SIG-M5 (cell line): ENCODE measurements around the gene ZNF532.

Source experiments
- DNase-seq: peaks from one replicate; lab custom pipeline; 2025; lab: John Stamatoyannopoulos, UW

The ZNF532 gene

DNA sequence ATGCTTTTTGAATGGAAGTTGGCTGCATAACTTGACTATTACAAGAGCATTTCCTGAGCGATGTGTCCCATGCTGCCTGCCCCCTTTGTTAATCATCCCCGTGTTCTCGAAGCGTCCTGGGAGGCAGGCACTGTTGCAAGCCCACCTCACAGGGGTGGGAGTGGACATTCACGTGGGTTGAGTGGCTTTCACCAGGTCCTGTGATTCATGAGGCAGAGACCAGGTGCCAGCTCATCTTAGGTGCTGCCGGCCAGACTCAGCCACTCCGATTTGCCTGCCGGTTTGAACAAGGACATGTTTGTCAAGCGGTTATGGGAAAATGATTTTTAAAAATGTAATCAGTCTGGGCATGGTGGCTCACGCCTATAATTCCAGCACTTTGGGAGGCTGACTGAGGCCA lies 112.5 kb downstream of the ZNF532 start:
- DNase-seq: no peak

DNA sequence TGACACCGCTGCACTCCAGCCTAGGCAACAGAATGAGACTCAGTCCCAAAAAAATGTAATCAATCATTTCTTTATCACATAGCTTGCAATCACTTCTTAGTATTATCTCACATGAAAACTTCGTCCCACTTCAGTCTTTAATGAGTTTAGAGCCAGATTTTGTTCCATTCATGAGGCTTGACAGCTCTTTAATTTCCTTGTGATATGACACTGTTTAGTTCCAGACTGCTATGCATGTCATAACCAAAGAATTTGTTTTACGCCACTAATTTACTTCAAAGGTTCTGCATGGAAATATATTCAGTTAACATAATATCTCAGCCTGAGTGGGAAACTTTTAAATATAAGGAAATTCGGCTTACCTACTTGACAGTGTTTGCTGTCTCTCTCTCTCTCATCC lies 113.1 kb downstream of the ZNF532 start:
- DNase-seq: no peak

DNA sequence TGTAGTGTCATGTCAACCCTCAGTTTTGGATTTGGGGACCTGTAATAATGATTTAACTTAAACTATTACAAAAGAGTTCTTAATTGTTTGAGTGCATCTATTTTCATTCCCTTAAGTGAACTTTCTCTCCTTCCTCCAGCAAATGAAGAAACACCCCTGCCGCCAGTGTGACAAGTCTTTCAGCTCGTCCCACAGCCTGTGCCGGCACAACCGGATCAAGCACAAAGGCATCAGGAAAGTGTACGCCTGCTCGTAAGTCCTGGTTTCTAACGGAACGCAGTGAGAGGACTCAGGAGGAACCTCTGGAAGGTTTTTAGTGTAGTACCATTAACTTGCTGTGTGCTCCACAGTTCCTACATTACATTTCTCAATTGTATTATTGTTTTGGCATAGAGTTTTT lies 114.2 kb downstream of the ZNF532 start:
- no peak for DNase-seq

DNA sequence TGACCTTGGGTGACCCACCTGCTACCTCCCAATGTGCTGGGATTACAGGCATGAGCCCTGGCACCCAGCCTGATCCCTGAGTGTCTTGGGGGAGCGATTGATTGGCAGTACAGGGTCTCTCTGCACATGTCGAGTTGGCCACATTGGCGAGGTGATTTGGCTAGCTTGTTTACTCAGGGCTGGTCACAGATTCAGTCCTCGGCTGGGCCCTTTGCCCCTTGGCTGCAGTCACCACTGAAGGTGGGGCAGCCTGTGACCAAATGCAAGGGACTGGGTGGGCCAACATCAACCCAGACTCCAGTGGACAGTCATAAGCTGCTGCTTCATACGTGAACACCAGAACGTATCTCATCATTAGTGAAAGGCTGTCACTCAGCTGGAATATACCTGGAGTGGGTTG lies 114.9 kb downstream of the ZNF532 start:
- DNase-seq: no peak

DNA sequence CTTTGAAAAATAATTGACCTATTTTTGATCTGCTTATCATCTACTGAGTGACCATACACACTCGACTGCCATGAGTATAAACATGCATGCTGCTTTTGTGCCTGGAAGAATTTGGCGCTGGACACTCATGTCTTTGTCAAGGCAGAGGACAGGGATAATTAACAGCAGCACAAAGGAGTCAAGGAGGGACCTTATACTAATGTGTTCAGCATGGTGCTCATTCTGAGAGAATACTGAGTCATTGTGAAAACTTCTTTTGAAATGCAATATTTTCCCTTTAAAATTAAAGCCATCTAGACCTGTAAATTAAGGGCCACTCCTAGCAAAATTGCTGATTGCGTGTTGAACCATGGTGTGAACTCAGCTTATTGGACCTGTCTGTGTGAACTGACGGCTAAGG lies 116.3 kb downstream of the ZNF532 start:
- no peak for DNase-seq

DNA sequence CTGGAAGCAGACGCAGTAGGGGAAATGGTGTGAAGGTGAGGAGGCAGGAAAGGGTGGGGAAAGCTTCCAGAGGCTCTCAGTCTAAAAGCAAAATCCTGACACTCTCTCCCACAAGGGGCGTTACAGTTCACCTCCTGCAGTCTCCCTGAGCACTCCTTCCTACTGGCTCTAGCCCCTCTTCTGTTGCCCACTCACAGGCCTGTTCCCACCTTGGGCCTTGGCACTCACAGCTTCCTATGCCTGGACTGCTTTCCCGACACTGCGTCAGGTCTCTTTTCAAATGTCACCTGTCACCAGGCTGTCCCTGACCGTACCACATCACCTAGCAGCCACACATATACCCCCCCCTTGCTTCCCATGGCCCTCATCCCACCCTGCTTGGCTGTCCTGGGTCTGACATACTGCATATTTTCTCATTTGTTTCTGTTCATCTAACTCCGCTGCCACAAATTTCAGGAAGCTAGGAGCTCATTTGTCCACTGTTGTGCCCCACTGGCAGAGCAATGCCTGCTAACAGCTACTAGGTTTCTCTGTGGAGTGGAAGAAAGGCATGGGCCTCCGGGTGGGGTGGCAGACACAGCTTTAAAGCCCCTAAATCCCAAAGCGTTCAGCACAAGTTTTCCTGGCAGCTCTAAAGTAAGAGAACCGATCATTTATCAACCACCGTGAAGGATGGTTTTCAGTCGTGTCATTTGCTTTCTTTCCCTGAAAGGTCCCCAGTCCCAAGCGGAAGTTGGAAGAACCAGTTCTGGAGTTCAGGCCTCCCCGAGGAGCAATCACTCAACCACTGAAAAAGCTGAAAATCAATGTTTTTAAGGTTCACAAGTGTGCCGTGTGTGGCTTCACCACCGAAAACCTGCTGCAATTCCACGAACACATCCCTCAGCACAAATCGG lies 118.8 kb downstream of the ZNF532 start:
- DNase-seq: no peak

DNA sequence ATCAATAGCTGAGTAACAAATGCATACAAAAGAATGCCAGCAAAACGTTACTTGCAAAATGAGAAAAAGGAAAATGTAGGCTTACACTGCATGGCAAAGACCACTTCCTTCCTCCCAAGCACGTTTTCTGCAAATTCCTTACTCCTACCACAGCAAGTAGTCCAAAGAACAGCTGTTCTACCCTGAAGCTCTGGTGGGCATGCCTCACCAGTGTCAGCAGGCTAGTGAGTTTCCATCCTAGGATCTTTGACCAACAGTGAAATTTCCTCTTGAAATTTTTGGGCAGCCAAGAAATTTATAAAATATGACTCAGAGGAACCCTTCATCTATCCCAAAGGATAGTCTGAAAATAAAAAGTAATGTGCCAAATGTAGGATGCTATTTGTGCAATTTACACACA lies 123.9 kb downstream of the ZNF532 start:
- DNase-seq: no peak

DNA sequence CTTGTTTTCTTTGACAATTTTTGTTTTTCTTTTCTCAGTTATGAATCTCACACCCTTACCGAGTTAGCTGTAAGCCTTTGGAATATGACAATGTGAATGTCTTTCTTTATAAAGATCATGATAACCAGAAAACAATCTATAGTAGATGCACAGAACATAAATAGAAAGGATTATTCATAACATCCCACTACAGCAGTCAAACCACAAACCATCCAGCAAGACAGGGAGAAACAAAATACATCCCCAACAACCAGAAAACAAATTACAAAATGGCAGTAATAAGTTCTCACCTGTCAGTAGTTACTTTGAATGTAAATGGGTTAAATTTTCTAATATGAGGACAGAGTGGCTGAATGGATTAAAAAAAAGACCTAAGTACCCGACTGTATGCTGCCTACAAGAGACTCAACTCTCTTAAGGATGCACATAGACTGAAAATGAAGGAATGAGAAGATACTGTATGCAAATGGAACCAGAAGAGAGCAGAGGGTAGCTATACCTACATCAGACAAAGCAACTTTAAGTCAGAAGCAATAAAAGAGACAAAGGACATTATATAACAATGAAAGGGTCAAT lies 124.6 kb downstream of the ZNF532 start:
- no peak for DNase-seq

DNA sequence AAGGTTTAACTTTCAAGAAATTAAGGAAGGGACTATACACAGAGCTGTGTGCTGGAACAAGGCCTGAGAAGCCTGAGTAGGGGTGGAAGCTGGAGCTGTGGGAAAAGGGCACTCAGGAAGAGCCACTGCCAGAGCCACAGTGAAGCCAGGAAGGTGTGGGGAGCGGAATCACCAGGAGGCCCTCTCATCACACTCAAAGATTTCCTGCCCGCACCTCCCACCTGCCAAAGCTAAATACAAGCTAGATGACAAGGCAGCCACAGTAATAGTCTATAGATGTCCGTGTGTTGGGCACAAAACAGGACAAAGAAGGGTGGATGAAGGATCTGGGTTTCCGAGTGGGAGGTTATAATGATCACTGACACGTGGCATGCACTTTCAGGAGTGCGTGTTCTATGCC lies 126.0 kb downstream of the ZNF532 start:
- DNase-seq: no peak

DNA sequence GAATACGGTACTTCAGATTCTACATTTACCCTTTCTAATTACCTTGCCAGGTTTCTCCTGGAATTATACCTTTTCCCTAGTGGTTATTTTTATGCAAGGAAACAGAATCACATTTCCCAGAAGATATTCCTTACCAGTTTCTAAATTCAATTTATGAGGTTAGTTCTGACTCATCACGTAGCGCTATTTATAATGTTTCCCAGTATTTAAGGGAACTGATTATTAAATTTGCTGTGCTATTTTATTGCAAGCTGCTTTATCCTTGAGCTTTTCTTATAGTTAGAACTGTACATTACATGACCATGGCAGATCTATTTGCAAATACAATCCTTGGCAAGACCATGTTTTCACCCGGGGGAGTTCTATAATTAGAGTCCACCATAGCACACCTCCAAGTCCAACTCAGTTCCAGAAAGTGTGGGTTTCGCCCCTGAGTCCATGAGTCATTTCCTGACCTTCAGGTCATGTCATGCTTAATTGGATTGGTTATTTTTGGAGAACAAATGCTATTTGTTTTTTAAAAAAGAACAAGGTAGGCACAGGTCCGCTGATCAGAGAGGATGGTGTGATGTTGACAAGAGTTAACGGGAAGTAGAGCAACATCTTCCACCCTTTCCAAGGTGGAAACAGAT lies 126.6 kb downstream of the ZNF532 start:
- DNase-seq: no peak

DNA sequence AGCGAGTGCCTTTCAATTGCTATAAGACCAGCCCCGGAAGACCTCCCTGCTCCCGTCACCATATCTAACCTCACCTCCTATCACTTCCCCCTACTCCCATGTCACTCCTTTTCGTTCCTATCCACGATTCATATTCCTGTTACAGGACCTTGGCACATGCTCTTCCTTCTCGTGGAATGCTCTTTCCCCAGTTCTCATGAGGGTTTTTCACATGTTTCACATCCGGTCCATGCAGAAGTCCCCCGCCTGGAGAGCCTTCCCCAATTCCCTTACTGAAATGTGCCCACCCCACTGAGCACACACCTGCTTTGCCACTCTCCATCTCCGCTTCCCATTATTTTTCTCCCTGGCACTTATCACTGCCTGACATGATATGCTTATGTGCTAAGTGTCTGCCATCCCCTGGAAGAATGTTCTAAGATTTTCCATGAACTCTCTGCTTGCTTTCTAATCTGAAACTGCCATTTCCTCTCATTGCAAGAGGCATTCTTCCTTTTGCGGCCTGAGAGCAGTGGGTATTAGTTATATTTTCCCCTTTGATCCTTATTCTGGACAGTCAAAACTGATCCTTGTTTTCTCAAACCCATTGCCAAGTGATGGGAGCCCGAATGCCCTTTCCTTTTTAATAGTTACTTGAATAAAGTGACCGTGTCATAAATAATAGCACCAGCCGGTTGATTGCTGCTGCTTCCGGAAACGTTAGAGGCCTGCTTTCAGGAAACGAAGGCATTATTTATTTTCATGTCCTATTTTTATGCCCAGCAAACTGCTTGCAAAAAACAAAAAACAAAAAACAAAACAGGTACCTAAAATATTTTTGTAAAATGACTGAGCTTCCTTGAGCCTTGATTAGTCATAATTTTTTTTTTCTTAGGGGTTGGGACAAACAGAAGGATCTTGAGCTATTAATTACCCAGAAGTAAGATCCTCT lies 127.9 kb downstream of the ZNF532 start:
- no peak for DNase-seq

DNA sequence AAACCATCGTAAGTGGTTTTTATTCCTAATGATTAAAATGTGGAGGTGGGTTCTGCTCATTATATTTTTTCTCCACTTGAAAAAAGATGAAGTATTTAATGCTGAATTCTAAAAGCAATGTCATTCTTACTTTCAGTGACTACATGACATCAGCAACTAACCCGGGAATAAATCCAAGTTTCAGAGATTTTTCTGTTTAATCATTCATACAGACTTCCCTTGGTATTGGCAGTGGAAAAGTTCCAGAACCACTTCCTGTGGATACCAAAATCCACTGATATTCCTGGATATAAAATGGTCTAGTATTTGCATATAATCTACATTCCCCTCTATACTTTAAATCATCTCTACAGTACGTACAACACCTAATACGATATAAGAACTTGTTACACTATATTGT lies 128.6 kb downstream of the ZNF532 start:
- DNase-seq: no peak

DNA sequence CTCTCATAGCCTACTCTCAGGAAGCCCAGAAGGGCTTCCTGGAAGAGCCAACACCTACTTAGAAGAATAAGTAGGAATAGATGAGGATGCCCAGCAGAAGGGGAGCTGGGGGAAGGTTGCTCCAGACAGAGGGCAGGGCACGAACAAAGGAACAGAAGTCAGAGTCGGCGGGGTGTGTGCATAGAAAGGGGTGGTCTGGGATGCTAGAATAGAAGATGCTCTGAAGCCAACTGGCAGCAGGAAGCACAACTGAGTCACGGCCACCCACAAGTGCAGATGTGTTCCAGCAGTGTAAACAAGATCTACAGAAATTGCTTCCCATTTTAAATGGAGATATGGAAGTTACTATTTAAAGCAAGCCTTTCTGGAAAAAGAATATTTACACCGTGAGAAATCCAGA lies 131.0 kb downstream of the ZNF532 start:
- no peak for DNase-seq

DNA sequence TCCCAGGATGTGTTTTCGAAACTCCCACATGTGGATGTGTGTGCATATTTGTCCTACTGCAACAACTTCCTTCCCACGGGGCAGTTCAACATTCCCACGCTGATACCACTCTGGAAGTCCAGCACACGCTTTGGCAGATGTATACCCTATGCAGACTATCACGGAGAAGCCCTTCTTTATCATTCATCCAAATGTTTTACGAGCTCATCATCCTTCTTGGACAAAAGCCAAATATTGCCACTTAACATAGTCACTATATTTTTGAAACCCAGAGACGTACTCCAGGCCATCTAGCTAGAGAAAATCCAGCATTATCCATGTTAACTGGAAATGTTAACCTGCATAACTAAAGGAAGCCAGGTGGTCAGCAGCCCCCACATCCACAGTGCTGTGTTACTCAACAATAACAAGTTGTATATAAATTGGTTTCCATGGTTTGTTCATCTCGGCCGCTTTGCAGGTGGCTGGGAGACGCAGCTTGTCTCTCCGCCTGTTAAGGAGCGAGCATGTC lies 131.5 kb downstream of the ZNF532 start:
- DNase-seq: no peak

DNA sequence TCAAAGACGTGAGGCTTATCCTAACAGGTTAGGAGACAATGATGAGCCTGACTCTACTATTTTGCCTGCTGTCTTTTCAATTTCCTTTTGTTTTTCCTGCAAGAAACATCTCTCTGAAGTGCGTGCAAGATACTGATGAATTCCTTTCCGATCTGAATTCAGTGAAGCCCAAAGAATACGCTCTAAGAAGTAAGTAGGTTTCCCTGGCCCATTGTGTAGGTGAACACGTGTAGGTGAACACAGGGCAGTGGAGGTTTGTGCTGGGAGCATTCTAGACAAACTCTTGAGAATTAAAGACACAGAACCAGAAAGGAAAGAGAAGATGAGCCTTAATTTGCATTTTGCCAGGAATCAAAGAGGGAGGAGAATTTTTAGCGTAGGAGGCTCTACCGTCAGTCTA lies 132.0 kb downstream of the ZNF532 start:
- DNase-seq: no peak

DNA sequence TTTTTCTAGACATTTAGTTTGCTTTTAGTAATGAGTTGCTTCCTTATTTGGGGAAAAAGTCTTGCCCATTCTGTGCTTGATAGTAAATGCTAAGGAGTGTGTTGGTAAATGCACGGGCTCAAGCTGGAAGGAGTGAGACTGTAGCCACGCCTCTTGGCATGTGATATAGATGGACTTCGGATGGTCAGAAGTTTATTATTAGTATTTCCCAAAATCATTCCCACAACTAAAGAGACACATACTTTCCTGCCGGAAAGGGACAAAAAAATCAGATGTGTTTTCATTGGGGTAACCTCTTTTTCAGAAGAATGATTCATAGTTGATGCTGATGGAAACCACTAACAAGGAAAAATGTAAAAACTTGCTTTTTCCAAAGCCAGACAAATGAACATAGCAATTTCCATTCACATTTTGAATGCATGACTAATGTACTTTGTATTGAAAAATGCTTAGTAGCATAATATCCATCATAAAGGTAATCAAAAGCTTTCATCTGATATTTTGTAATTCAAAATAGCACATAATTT lies 133.2 kb downstream of the ZNF532 start:
- no peak for DNase-seq

DNA sequence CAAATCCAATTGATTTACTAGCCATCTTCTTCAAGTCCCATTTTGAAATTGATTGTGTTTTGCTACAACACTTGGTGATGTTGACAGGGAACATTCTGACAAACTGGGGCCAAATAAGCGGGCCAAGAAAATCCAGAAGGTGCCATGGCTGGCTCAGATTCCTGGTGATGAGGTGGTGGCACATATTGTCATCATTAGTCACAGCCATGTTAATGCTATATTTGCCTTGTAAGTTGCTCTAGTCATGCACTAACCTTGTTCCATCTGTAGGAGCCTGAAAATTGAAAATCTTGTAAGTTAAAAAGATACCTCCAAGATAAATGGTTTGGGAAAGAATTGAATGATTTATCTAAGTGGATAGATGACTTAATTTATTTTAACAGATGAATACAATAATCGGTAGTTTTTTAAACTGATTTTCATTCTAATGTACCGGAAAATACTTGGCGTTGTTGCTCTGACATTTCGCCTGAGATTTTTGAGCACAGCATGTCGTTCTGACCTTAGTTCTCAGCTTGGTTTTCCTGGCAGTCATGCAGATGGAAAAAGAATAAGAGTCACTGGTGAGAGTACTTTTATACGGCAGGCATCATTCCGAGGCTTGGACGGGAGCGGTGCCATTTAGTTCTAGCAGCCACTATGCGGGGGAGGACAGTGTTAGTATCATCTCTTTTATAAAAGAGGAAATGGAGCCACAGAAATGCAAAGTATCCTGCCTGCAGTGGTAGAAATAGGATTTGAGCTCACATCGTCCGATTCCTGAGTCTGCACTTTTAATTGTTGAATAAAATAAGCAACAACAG lies 133.9 kb downstream of the ZNF532 start:
- DNase-seq: no peak

DNA sequence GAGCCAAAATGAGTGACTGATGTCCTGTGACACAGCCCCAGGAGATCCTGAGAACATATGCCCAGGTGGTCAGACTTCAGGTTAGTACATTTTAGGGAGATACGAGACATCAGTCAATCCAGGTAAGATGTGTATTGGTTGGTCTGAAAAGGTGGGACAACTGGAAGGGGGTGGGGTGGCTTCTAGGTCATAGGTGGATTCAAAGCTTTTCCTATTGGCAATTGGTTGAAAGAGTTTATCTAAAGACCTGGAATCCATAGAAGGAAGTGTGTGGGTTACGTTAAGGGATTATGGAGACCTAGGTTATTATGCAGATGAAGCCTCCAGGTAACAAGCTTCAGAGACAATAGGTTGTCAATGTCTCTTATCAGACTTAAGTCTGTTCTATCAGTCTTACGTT lies 136.5 kb downstream of the ZNF532 start:
- no peak for DNase-seq

DNA sequence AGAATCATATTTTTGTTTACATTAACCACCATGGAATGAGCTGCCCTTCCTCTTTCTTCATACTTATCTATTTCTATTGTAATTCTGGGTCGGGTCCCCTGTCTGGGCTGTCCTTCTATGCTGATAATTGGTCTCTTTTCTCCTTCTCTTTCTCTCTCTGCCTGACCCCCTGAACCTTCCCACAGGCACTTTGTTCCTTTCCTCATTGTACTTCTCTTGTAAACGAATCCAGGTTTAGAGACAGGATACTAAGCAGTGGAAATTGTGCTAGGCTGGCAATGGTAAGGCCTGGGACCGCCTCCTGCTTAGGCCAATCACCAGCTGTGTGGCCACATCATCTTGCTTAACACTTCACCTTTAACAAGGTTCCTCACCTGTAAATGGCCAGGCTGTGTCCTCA lies 137.0 kb downstream of the ZNF532 start:
- DNase-seq: no peak

DNA sequence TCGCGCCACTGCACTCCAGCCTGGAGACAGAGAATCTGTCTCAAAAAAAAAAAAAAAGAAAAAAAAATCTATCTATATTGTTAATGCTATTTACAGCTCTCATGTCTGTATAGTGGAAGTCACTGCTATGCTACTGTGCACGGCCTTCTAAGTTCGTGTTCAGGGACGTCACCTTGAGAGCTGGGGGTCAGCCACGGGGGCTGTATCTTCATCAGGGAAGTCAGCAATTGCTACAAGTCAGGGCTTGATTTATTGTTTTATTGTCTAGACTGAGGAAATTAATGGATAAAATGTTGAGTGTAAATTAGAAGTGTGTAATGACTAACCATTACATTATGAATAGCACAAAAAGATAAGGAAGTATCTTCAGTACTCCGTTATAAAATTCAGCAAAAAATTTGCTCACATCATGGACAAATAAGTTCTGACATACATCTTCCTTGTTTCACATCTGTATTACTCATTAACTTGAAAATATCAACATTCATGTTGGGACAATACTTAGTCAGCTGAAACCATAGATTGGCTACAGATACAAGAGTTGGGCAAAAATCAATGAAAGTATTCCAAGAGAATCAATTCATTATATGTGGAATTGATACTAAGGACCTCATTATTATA lies 138.4 kb downstream of the ZNF532 start:
- DNase-seq: no peak
